Gastrocnemius medialis (tissue), 4 donors: ENCODE results near the gene TNRC6B. TPM values are rescaled to one million over a fixed set of nuclear protein-coding genes. Genes with fewer than 3 reads are reported as not detected.

Source experiments
- ATAC-seq, 2 donors: fragments of 150-250 bp; one replicate each; pipeline ENCODE4 v1.9.1; 2016
- DNase-seq, 2 donors: peaks; one replicate each; pipeline ENCODE4 v3.0.0-alpha.2; 2019
- H3K27ac ChIP-seq, 4 donors: fragments of 200-600 bp; sonication (generic); 1 replicate in 1 of 4; 2 replicates in 3 of 4; pipeline ENCODE4 v1.5.1; 2016 to 2018; ENCODE audit warnings: mild to moderate bottlenecking in 2 of 4, moderate library complexity in 1 of 4
- H3K27me3 ChIP-seq, 3 donors: fragments of 200-600 bp; sonication (generic) in 2 of 3; 1 replicate in 1 of 3; 2 replicates in 2 of 3; pipeline versions ENCODE4 v1.5.1 to v1.6.0; 2016 to 2019; ENCODE audit warnings: mild to moderate bottlenecking in 1 of 3, moderate library complexity in 1 of 3
- H3K36me3 ChIP-seq, 2 donors: fragments of 200-600 bp; sonication (generic) in 1 of 2; one replicate each; pipeline ENCODE4 v1.5.1; 2017 to 2018
- H3K4me1 ChIP-seq, 2 donors: fragments of 200-600 bp; sonication (generic) in 1 of 2; one replicate each; pipeline ENCODE4 v1.5.1; 2016 to 2017; ENCODE audit warnings: mild to moderate bottlenecking in 2 of 2
- H3K4me3 ChIP-seq, 4 donors: fragments of 200-600 bp; sonication (generic) in 3 of 4; 1 replicate in 1 of 4; 2 replicates in 3 of 4; pipeline ENCODE4 v1.5.1; 2016 to 2019; ENCODE audit warnings: mild to moderate bottlenecking in 2 of 4
- H3K9me3 ChIP-seq, 3 donors: fragments of 200-600 bp; sonication (generic) in 2 of 3; 1 replicate in 1 of 3; 2 replicates in 2 of 3; pipeline ENCODE4 v1.5.1; 2016 to 2019
- CTCF ChIP-seq, 5 experiments: fragments of 450-650 bp in 3 of 5; fragments of 200-600 bp in 2 of 5; sonication (generic) in 2 of 5; IDR thresholded peaks in 4 of 5; conservative IDR thresholded peaks in 1 of 5; 1 replicate in 4 of 5; 2 replicates in 1 of 5; pipeline ENCODE4 v1.5.1; 2016 to 2019; ENCODE audit warnings: antibody characterized with exemption in 5 of 5, mild to moderate bottlenecking in 3 of 5, moderate library complexity in 3 of 5
- POLR2A ChIP-seq, 2 donors: fragments of 450-650 bp; IDR thresholded peaks; one replicate each; pipeline ENCODE4 v1.6.1; 2017; ENCODE audit warnings: antibody characterized with exemption in 2 of 2, mild to moderate bottlenecking in 2 of 2, moderate library complexity in 2 of 2
- in situ Hi-C, 4 donors: fragments of 200-750 bp; cut with MboI; loops; one replicate each; pipeline versions ENCODE4 v1.15.0 to v1.8.0; 2017; ENCODE audit warnings: low sequenced_read_pairs in 4 of 4
- intact Hi-C: fragments of 100-400 bp; cut with DNase I; formaldehyde crosslinking; loops from one replicate; pipeline ENCODE4 v1.15.1; 2023; ENCODE audit warnings: low total_unique reads
- total RNA-seq, 4 donors: library from RNA; depleted of rRNA; stranded (reverse); fragments of >200 nt; gene quantifications; one replicate each; pipeline versions ENCODE4 v1.1.0 to v1.2.3, GENCODE V29; 2016

Gene TNRC6B
- total RNA-seq, 4 donors from 2014 or later: 31.9 to 76.7 (median 57.0) TPM

GRCh38 chr22:40235308-40235707, 57.6 kb downstream of the TNRC6B start:
- ATAC-seq: no peak
- in situ Hi-C loops: no loop called here

GRCh38 chr22:40236131-40236665, 58.5 kb downstream of the TNRC6B start:
- DNase-seq (no peak), ATAC-seq (no peak)
- no peaks in the 10 kb centered on the region for H3K9me3 ChIP-seq
- no peaks in the 10 kb centered on the region for H3K36me3 ChIP-seq
- no peak for TF ChIP-seq CTCF (IDR thresholded peaks at IDR 0.05 in 4 of 5, conservative IDR thresholded peaks at IDR 0.05 in 1 of 5)
- TF ChIP-seq POLR2A (IDR thresholded peaks at IDR 0.05): no peak
- in situ Hi-C loops (no loop called here), intact Hi-C loops (no loop called here)
- no peak overlapping the region for H3K4me3 ChIP-seq
- H3K27ac ChIP-seq: peak overlapping the region in 1 of 4 donors; percentile 1
- H3K27me3 ChIP-seq: no peaks in the 10 kb centered on the region
- peaks cover 64 to 77% of the 10 kb centered on the region in 2 donors for H3K4me1 ChIP-seq

More at GRCh38 chr22:40235308-40235707, 57.6 kb downstream of the TNRC6B start:
- Histone ChIP-seq H3K4me1 (peaks cover 69 to 76% of the 10 kb centered on the region in 2 donors), H3K36me3 (no peaks in the 10 kb centered on the region), H3K27ac (no peak overlapping the region), H3K4me3 (no peak overlapping the region), H3K27me3 (no peaks in the 10 kb centered on the region), H3K9me3 (no peaks in the 10 kb centered on the region)
- no peak for DNase-seq
- TF ChIP-seq POLR2A (IDR thresholded peaks at IDR 0.05) (no peak), CTCF (IDR thresholded peaks at IDR 0.05 in 4 of 5, conservative IDR thresholded peaks at IDR 0.05 in 1 of 5) (no peak)
- intact Hi-C loops: no loop called here

- peaks cover 54 to 72% of the 10 kb centered on the region in 2 donors for H3K4me1 ChIP-seq
- no peak for ATAC-seq
Observed at GRCh38 chr22:40237241-40237640, 59.5 kb downstream of the TNRC6B start.

GRCh38 chr22:40237788-40238424, 60.2 kb downstream of the TNRC6B start:
- Histone ChIP-seq H3K4me1 (peaks cover 47 to 66% of the 10 kb centered on the region in 2 donors), H3K4me3 (no peak overlapping the region), H3K27ac (peak overlapping the region in 2 of 4 donors; percentile 12 to 67), H3K36me3 (no peaks in the 10 kb centered on the region), H3K27me3 (no peaks in the 10 kb centered on the region), H3K9me3 (no peaks in the 10 kb centered on the region)
- no peak for ATAC-seq
- intact Hi-C loops (no loop called here), in situ Hi-C loops (no loop called here)
- no peak for DNase-seq
- TF ChIP-seq CTCF (IDR thresholded peaks at IDR 0.05 in 4 of 5, conservative IDR thresholded peaks at IDR 0.05 in 1 of 5) (no peak), POLR2A (IDR thresholded peaks at IDR 0.05) (no peak)

More at GRCh38 chr22:40237241-40237640, 59.5 kb downstream of the TNRC6B start:
- H3K4me3 ChIP-seq: no peak overlapping the region
- intact Hi-C loops: no loop called here
- no peak for TF ChIP-seq CTCF (IDR thresholded peaks at IDR 0.05 in 4 of 5, conservative IDR thresholded peaks at IDR 0.05 in 1 of 5)
- TF ChIP-seq POLR2A (IDR thresholded peaks at IDR 0.05): no peak
- no peaks in the 10 kb centered on the region for H3K9me3 ChIP-seq
- no peak for DNase-seq
- in situ Hi-C loops: no loop called here
- H3K27ac ChIP-seq: peak overlapping the region in 2 of 4 donors; percentile 12 to 18
- H3K27me3 ChIP-seq: no peaks in the 10 kb centered on the region
- H3K36me3 ChIP-seq: no peaks in the 10 kb centered on the region
